Suppressor macrophage (primary cell): Measurements from ENCODE around the gene SFT2D1.

ENCODE experiments used
- DNase-seq, 4 experiments: peaks; one replicate each; pipeline ENCODE4 v3.0.0-alpha.2; 2020 to 2022

SFT2D1 gene

GRCh38 chr6:166275714-166276166, 66.6 kb downstream of the SFT2D1 start:
- DNase-seq, result peak; percentile 70 to 86 (median 86)

GRCh38 chr6:166274739-166275370, 67.5 kb downstream of the SFT2D1 start:
- DNase-seq, result no peak

DNA sequence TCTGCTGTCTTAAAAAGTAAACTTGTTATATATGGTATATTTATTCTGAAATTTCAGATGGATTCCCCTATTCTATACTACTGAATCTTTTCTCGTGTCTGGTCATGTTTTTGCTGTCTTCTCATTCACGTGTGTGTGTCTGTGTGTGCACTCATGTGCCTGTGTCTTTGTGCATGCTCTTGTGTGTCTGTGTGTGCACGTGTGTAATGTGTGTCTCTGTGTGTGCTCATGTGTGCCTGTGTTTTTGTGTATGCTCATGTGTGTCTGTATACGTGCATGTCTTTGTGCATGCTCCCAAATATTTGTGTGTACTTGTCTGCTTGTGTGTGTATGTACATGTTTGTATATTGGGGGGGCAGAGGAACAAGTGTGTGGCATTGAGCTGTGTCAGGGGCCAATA, 68.2 kb downstream of the SFT2D1 start:
- DNase-seq, result no peak

DNA sequence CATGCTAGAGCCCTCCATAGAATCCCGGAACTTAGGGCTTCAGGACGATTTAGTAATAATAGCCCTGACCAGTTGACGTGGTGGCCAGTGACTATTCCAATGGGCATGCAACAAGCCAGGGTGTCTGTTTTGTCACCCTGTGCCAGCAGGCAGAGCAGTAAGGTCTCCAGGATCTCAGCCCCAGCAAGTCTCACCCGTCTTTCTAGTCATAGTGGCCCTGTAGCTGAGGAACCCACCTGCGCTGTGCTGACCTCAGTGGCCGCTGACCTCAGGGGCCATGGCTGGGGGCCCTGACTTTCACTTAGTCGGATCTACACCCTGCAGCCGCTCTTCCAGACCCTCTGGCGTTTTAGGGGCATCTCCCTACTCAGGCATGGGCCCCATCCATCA, 71.0 kb downstream of the SFT2D1 start:
- no peak for DNase-seq

DNA sequence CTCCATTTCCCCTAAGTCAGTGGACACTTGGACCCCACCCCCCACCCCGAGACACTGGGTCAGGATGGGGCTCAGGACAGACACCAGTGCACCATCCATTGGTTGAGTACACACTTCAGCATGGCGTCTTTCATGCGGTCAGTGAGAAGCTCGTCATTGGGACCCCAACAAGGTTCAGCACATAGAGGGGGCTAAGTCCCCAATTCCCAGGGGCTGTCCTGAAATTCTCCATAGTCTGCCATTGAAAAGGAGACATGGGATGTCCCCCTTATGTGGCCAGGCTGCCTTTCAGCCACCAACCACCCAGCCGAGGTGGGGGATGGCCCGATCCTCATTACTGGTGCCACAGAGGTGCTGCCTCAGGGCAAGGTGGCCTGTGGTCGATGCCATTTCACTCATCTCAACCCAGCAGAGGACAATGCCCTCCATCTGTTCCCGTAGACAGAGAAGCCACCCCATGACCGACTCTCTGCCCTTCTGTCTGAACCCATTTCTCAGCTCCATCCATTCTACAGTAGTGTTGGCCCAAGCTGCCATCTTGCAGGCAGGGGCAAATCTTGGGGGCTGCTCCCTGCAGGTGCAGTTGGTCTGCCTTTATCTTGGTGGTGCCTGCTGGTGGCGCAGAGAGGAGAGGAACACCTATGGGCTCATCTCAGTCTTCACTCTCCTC, 71.5 kb downstream of the SFT2D1 start:
- no peak for DNase-seq
